ENCODE measurements around the gene GRIP1. TPM values are rescaled to one million over a fixed set of nuclear protein-coding genes. Genes with fewer than 3 reads are reported as not detected.

GRIP1 gene
- total and polyA plus RNA-seq, 2 of the 4 experiments (the other 2 are of a cell fraction): under 0.01 to 0.07 TPM

DNA sequence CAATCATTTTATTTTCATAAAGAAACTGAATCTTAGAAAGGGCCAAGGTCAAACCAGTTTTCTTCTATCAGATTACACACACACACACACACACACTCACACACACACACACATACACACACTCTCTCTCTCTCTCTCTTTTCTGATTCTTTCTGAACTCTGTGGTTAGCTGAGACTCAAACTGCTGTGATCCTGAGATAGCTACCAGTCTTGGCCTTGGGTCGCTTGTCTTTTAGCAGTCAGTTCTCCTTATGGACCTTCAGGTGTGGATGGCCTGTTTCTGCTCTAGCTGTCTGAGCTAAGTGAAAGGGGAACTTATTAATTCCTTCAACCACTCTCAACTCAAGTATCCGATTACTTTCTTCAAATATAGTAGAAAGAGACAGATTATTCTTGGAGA lies 145.1 kb downstream of the GRIP1 start:
- H3K36me3 ChIP-seq (ENCODE audit: control insufficient read depth, insufficient read depth, low read length): no peaks in the 10 kb centered on the region
- no CpG with 5 or more reads among the region's 2 CpGs for WGBS, 2 experiments (ENCODE audit: extremely low coverage in 2 of 2, insufficient read length in 1 of 2)
- no peak overlapping the region for H3K27ac ChIP-seq (ENCODE audit: insufficient read depth, low read length)
- no peak overlapping the region for H2BK20ac ChIP-seq (ENCODE audit: low read depth, low read length)
- intact Hi-C loops (cut with micrococcal nuclease) (no loop called here), in situ Hi-C loops (cut with MboI; ENCODE audit: low sequenced_read_pairs) (no loop called here), dilution Hi-C loops (cut with HindIII; ENCODE audit: low sequenced_read_pairs, unreplicated experiment) (no loop called here)
- H2BK120ac ChIP-seq (ENCODE audit: low read depth, low read length): no peak overlapping the region
- no peaks in the 10 kb centered on the region for H3K4me1 ChIP-seq (ENCODE audit: control insufficient read depth, insufficient read depth, low read length)
- no peaks in the 10 kb centered on the region for H3K9me1 ChIP-seq (ENCODE audit: insufficient read depth, low read length)
- H2AK9ac ChIP-seq (replicated peaks; ENCODE audit: low read depth, low read length, poor library complexity): no peak overlapping the region
- no peak overlapping the region for H2BK15ac ChIP-seq (ENCODE audit: low read depth, low read length)
- no peak for ATAC-seq (ENCODE audit: low read depth)
- DNase-seq: no peak
- no peaks in the 10 kb centered on the region for H3K79me1 ChIP-seq (ENCODE audit: low read depth in 1 of 2, low read length in 2 of 2)
- TF ChIP-seq BHLHE40 (IDR thresholded peaks at IDR 0.05; ENCODE audit: low read depth, low read length) (no peak), RCOR1 (IDR thresholded peaks at IDR 0.05; ENCODE audit: insufficient replicate concordance, low read length) (no peak), NFE2L2 (IDR thresholded peaks at IDR 0.05; ENCODE audit: low read depth, low read length) (no peak)
- TF ChIP-seq, protein P1, sequence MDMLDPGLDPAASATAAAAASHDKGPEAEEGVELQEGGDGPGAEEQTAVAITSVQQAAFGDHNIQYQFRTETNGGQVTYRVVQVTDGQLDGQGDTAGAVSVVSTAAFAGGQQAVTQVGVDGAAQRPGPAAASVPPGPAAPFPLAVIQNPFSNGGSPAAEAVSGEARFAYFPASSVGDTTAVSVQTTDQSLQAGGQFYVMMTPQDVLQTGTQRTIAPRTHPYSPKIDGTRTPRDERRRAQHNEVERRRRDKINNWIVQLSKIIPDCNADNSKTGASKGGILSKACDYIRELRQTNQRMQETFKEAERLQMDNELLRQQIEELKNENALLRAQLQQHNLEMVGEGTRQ (IDR thresholded peaks at IDR 0.05; ENCODE audit: low read depth, low read length): no peak
- no TSS peak for BruUV-seq (replicated peaks)
- H2BK5ac ChIP-seq (ENCODE audit: low read depth, low read length, poor library complexity, severe bottlenecking): no peak overlapping the region
- H3K9me3 ChIP-seq (ENCODE audit: control insufficient read depth, insufficient read depth, low read length): no peaks in the 10 kb centered on the region
- CTCF ChIA-PET: no interaction called here
- no peak overlapping the region for H3K23ac ChIP-seq (ENCODE audit: low read depth, low read length)
- no peaks in the 10 kb centered on the region for H3K27me3 ChIP-seq (ENCODE audit: control insufficient read depth, insufficient read depth, low read length)
- no peak overlapping the region for H3K4me3 ChIP-seq (ENCODE audit: insufficient read depth, low read depth, low read length)
- H3K56ac ChIP-seq (ENCODE audit: extremely low read depth, insufficient read depth, low read length): no peak overlapping the region
- H3K18ac ChIP-seq (ENCODE audit: low read depth, low read length): no peak overlapping the region
- H4K20me1 ChIP-seq (ENCODE audit: insufficient read depth, low read length): no peaks in the 10 kb centered on the region
- H2AFZ ChIP-seq (replicated peaks; ENCODE audit: low read length, poor library complexity): no peak overlapping the region
- POLR2A ChIA-PET (ENCODE audit: unreplicated experiment): no interaction called here
- no peak overlapping the region for H3K4ac ChIP-seq (ENCODE audit: low read depth, low read length)
- no peak overlapping the region for H3K9ac ChIP-seq (ENCODE audit: low read depth, low read length)
- no peak overlapping the region for H4K5ac ChIP-seq (ENCODE audit: low read depth, low read length)
- no peak overlapping the region for H3K14ac ChIP-seq (replicated peaks; ENCODE audit: low read depth, low read length)
- no peak overlapping the region for H2AK5ac ChIP-seq (ENCODE audit: low read depth, low read length)
- no peak overlapping the region for H4K91ac ChIP-seq (ENCODE audit: insufficient read depth, low read depth, low read length)
- no peak overlapping the region for H3K4me2 ChIP-seq (ENCODE audit: low read depth, low read length)
- H4K8ac ChIP-seq (ENCODE audit: low read depth in 2 of 2, low read length in 2 of 2): no peak overlapping the region
